Liver (tissue), 9 donors: ENCODE measurements around the gene COX19. TPM values are rescaled to one million over a fixed set of nuclear protein-coding genes. Genes with fewer than 3 reads are reported as not detected.

Source experiments
- DNase-seq: peaks from one replicate; pipeline ENCODE4 v3.0.0-alpha.2; 2017; ENCODE audit warnings: low spot score
- H3K27ac ChIP-seq, 2 donors: one replicate each; pipeline ENCODE4 v1.7.0; 2013; ENCODE audit warnings: inconsistent platforms in 2 of 2, low read length in 2 of 2, control low read depth in 1 of 2, low read depth in 1 of 2, mild to moderate bottlenecking in 1 of 2
- H3K27me3 ChIP-seq, 4 donors: one replicate each; pipeline versions ENCODE4 v1.6.1 to v1.7.0; 2013; ENCODE audit warnings: low read length in 3 of 4, inconsistent platforms in 1 of 4, mild to moderate bottlenecking in 1 of 4, moderate library complexity in 1 of 4; ENCODE audit not compliant: control insufficient read depth in 4 of 4, insufficient read depth in 4 of 4
- H3K36me3 ChIP-seq, 4 donors: one replicate each; pipeline versions ENCODE4 v1.6.1 to v1.7.0; 2013; ENCODE audit warnings: low read length in 3 of 4, mild to moderate bottlenecking in 3 of 4, low read depth in 1 of 4, moderate library complexity in 1 of 4; ENCODE audit not compliant: control insufficient read depth in 4 of 4, insufficient read depth in 3 of 4
- H3K4me1 ChIP-seq, 4 donors: one replicate each; pipeline versions ENCODE4 v1.6.1 to v1.7.0; 2013; ENCODE audit warnings: low read length in 3 of 4, mild to moderate bottlenecking in 3 of 4, moderate library complexity in 1 of 4; ENCODE audit not compliant: control insufficient read depth in 4 of 4, insufficient read depth in 4 of 4
- H3K4me3 ChIP-seq, 3 donors: one replicate each; pipeline versions ENCODE4 v1.6.1 to v1.7.0; 2013; ENCODE audit warnings: low read length in 3 of 3, control low read depth in 1 of 3, low read depth in 1 of 3, mild to moderate bottlenecking in 1 of 3
- H3K9ac ChIP-seq, 2 donors: one replicate each; pipeline ENCODE4 v1.7.0; 2013; ENCODE audit warnings: low read length in 2 of 2, mild to moderate bottlenecking in 2 of 2, moderate library complexity in 2 of 2, control low read depth in 1 of 2, low read depth in 1 of 2
- H3K9me3 ChIP-seq, 4 donors: one replicate each; pipeline versions ENCODE4 v1.6.1 to v1.7.0; 2013; ENCODE audit warnings: low read length in 3 of 4; ENCODE audit not compliant: control insufficient read depth in 4 of 4
- ATF3 ChIP-seq: IDR thresholded peaks from 2 replicates; pipeline ENCODE4 v1.6.1; 2016; ENCODE audit warnings: antibody characterized with exemption
- CTCF ChIP-seq: fragments of 150-350 bp; IDR thresholded peaks from 2 replicates; pipeline ENCODE4 v1.5.1; 2017; ENCODE audit warnings: improper control_type of control experiment, low read depth, low read length; ENCODE audit not compliant: missing input control
- EGR1 ChIP-seq, 2 donors: IDR thresholded peaks; 2 replicates each; pipeline ENCODE4 v1.6.1; 2016 to 2018; ENCODE audit warnings: antibody characterized with exemption in 2 of 2, low read depth in 2 of 2
- FOXA1 ChIP-seq: IDR thresholded peaks from 2 replicates; pipeline ENCODE4 v1.6.1; 2016; ENCODE audit warnings: antibody characterized with exemption
- FOXA2 ChIP-seq: IDR thresholded peaks from 2 replicates; pipeline ENCODE4 v1.6.1; 2016; ENCODE audit warnings: antibody characterized with exemption
- GABPA ChIP-seq, 2 donors: IDR thresholded peaks in 1 of 2; conservative IDR thresholded peaks in 1 of 2; 2 replicates each; pipeline ENCODE4 v1.6.1; 2016; ENCODE audit warnings: antibody characterized with exemption in 2 of 2, mild to moderate bottlenecking in 1 of 2, moderate library complexity in 1 of 2
- HNF4A ChIP-seq, 2 donors: conservative IDR thresholded peaks; 2 replicates each; pipeline ENCODE4 v1.6.1; 2016; ENCODE audit warnings: antibody characterized with exemption in 2 of 2, mild to moderate bottlenecking in 2 of 2
- HNF4G ChIP-seq: IDR thresholded peaks from 2 replicates; pipeline ENCODE4 v1.6.1; 2016; ENCODE audit warnings: antibody characterized with exemption
- JUND ChIP-seq, 2 donors: IDR thresholded peaks; 2 replicates each; pipeline ENCODE4 v1.6.1; 2016; ENCODE audit warnings: antibody characterized with exemption in 2 of 2
- MAX ChIP-seq: IDR thresholded peaks from 2 replicates; pipeline ENCODE4 v1.6.1; 2016; ENCODE audit warnings: antibody characterized with exemption
- NR2F2 ChIP-seq: IDR thresholded peaks from 2 replicates; pipeline ENCODE4 v1.6.1; 2016; ENCODE audit warnings: antibody characterized with exemption
- RAD21 ChIP-seq, 2 donors: IDR thresholded peaks; 2 replicates each; pipeline ENCODE4 v1.6.1; 2016; ENCODE audit warnings: antibody characterized with exemption in 2 of 2, mild to moderate bottlenecking in 2 of 2
- REST ChIP-seq: IDR thresholded peaks from 2 replicates; pipeline ENCODE4 v1.6.1; 2016; ENCODE audit warnings: antibody characterized with exemption, mild to moderate bottlenecking
- RXRA ChIP-seq, 2 donors: IDR thresholded peaks; 2 replicates each; pipeline ENCODE4 v1.6.1; 2017 to 2018; ENCODE audit warnings: antibody characterized with exemption in 2 of 2, mild to moderate bottlenecking in 1 of 2
- SP1 ChIP-seq: IDR thresholded peaks from 2 replicates; pipeline ENCODE4 v1.6.1; 2018; ENCODE audit warnings: antibody characterized with exemption, mild to moderate bottlenecking
- TAF1 ChIP-seq: conservative IDR thresholded peaks from 2 replicates; pipeline ENCODE4 v1.6.1; 2016; ENCODE audit warnings: antibody characterized with exemption, mild to moderate bottlenecking
- YY1 ChIP-seq: IDR thresholded peaks from 2 replicates; pipeline ENCODE4 v1.6.1; 2016; ENCODE audit warnings: antibody characterized with exemption, mild to moderate bottlenecking
- ZBTB33 ChIP-seq: IDR thresholded peaks from 2 replicates; pipeline ENCODE4 v1.6.1; 2016; ENCODE audit warnings: antibody characterized with exemption
- WGBS: extraction: QIAGEN DNeasy Blood & Tissue Kit; methylation state at CpG from one replicate; pipeline ENCODE4 v1.1.7; 2013; 5-methylcytosine and 5-hydroxymethylcytosine counted together
- polyA plus RNA-seq, 2 donors: library from polyadenylated mRNA; stranded (reverse) in 1 of 2; unstranded in 1 of 2; fragments of 200-250 nt in 1 of 2; fragments of >200 nt in 1 of 2; fragmentation: Nextera tagmentation in 1 of 2; extraction: Ambion mirVana in 1 of 2; gene quantifications; one replicate each; pipeline versions ENCODE4 v1.2.1 to v1.2.3, GENCODE V29; 2013 to 2015
- total RNA-seq, 2 donors: library from RNA; depleted of rRNA; stranded (reverse); fragments of >200 nt; gene quantifications; one replicate each; pipeline ENCODE4 v1.2.3, GENCODE V29; 2014
- donor health status: healthy.
- donor health status: healthy.
- donor health status: healthy.
- donor health status: healthy.
- donor health status: healthy.

COX19 gene
- total and polyA plus RNA-seq, 4 donors, result 2.2 to 9.8 (median 4.8) TPM

- no peak for TF ChIP-seq ZBTB33
Observed at GRCh38 chr7:935874-936385, 39.4 kb downstream of the COX19 start (continued).

- H3K27ac ChIP-seq, result no peak overlapping the region
- no peaks in the 10 kb centered on the region for H3K4me1 ChIP-seq
- no peaks in the 10 kb centered on the region for H3K27me3 ChIP-seq
- H3K9me3 ChIP-seq, result no peaks in the 10 kb centered on the region
- no peak for DNase-seq
- H3K9ac ChIP-seq, result no peak overlapping the region
- no peak for TF ChIP-seq FOXA1
- no peak for TF ChIP-seq GABPA (IDR thresholded peaks at IDR 0.05 in 1 of 2, conservative IDR thresholded peaks at IDR 0.05 in 1 of 2)
- no peak for TF ChIP-seq TAF1
- TF ChIP-seq MAX, result no peak
- TF ChIP-seq REST, result no peak
- TF ChIP-seq HNF4A (conservative IDR thresholded peaks at IDR 0.05), result no peak
- no peak for TF ChIP-seq RXRA (IDR thresholded peaks at IDR 0.05)
- TF ChIP-seq ZBTB33, result no peak
- TF ChIP-seq FOXA2, result no peak
- no peak for TF ChIP-seq JUND (IDR thresholded peaks at IDR 0.05)
- TF ChIP-seq HNF4G, result no peak
- TF ChIP-seq YY1, result no peak
- TF ChIP-seq EGR1 (IDR thresholded peaks at IDR 0.05; ENCODE audit: low read depth in 2 of 2), result no peak
- no peak for TF ChIP-seq RAD21 (IDR thresholded peaks at IDR 0.05)
- no peak for TF ChIP-seq SP1
- TF ChIP-seq CTCF, result no peak
- no peak for TF ChIP-seq ATF3
- no peak for TF ChIP-seq NR2F2
- no peak overlapping the region for H3K4me3 ChIP-seq
- 78% methylated on average over 46 of the region's 46 CpGs for WGBS
- H3K36me3 ChIP-seq, result no peaks in the 10 kb centered on the region
Observed at GRCh38 chr7:935164-935873, 40.0 kb downstream of the COX19 start.
